D721Med (cell line): ENCODE results near the gene TTBK2.

Experiments
- DNase-seq: peaks from one replicate; pipeline ENCODE4 v3.0.0; 2011; ENCODE audit warnings: low spot score; ENCODE audit not compliant: insufficient read length
- FAIRE-seq: peaks from 2 replicates; lab custom pipeline; 2011; peaks lifted over from hg19 to GRCh38; lab: Jason Lieb, UNC
- CTCF ChIP-seq: IDR thresholded peaks from 2 replicates; pipeline ENCODE4 v1.5.1; 2012; ENCODE audit warnings: mild to moderate bottlenecking, control low read depth; ENCODE audit not compliant: insufficient read depth; ENCODE audit errors: missing control alignments

The TTBK2 gene

GRCh38 chr15:42728972-42729371 lies 191.6 kb downstream of the TTBK2 start:
- no peak for TF ChIP-seq CTCF
- FAIRE-seq (no peak), DNase-seq (no peak)

GRCh38 chr15:42728560-42728959 lies 192.0 kb downstream of the TTBK2 start:
- no peak for TF ChIP-seq CTCF
- FAIRE-seq, result no peak
- DNase-seq, result no peak

DNA sequence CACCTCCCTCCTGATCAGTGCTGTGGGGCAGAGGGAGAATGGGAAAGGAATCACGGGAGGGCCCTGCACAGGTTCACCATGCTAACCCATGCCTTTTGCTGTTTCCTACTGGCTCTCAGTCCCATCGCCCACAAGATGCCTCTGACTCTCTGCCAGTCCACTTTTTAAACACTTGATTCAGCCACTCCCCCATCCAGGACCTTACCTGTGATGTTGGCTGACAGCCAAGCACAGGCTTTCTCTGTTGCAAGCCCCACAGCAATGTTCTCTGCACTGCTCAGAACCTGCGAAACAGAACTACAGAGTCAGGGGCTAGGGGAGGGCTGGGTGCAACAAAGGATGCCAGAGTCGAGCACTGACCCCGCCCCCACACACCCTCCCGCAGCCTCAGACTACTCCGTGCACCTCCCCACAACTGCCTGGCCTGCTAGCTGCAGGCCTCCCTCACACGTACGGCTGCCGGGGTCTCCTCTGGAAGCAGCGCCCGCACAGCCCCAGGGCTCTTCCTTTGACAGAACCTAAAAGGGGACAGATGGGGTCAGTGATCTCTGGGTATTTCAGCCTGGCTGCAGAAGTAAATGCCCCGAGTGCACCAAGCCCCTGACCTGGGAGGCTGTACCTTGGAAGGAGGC lies 192.7 kb downstream of the TTBK2 start:
- TF ChIP-seq CTCF, result no peak
- no peak for DNase-seq
- no peak for FAIRE-seq

DNA sequence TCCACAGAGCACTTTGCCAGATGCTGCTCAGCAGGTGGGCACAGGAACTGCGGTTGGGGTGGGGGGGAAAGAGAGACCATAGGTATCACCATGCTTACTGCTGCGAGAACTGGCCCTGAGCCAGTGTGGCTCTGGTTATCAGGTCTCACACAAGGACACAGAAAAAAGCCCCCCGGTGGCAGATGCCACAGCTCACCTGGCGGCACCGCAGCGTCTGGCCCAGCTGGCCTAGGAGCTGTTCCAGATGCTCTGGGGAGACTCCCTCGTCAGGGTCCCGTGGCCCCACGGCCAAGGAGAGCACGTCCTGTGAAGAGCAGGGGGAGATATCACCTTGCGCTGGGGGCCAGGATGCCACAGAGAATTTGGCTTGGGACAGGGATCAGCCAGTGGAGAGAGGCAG lies 194.5 kb downstream of the TTBK2 start:
- no peak for TF ChIP-seq CTCF
- FAIRE-seq (no peak), DNase-seq (no peak)

DNA sequence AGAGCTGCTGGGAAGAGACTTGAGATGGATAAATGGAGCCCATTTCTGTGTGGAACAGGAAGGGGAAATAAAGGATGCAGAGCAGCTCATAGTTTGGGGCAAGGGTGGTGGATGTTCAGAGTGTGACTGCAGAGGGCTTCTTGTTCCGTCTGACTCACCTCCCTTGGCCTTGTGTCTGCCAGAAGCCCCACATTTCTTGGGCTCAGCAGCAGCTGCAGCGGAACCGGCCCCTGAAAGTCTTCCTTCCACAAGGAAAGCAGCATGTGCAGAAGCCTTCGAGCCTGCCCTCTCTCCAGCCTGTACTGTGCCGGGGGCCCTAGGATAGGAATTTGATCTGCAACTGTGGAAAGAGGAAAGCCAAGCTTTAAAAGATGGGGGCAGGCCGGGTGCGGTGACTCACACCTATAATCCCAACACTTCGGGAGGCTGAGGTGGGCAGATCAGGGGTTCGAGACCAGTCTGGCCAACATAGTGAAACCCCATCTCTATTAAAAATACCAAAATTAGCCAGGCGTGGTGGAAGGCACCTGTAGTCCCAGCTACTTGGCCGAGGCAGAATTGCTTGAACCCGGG lies 195.2 kb downstream of the TTBK2 start:
- no peak for DNase-seq
- no peak for TF ChIP-seq CTCF
- FAIRE-seq, result no peak

DNA sequence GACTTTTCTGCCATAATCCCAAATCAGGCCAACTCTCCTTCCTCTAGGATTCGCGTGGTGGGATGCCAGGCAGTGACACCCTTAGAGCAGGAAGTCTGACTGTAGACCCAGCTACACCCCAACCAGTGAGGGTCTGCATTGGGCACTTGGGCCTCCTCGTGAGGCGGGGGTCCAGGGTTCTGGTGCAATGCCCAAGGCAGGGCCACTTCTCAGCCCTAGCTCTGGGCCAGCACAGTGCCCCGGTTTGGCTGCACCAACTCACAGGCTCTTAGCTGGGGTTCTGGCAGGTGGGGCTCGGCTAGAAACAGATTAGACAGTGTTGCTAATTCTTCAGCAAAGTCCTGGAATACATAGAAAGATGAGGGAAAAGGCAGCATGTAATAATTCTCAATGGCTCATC lies 196.3 kb downstream of the TTBK2 start:
- FAIRE-seq, result no peak
- DNase-seq, result no peak
- TF ChIP-seq CTCF, result no peak

DNA sequence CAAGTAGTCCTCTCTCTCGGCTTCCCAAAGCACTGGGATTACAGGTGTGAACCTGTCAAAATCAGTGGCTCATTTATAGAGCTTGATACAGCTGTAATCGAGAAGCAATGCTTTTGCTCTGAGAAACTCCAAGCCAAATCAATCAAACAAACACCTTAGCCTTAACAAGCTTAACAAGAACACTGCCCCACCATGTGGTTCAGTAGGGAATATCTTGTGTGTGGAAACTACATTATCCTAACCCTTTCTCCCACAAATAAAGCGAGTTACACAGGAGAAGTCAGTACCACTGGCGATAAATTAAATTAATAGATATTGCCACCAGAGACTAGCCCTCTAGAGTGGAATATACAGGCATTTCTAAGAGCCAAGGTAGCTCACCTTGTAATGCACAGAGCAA lies 197.5 kb downstream of the TTBK2 start:
- FAIRE-seq (no peak), DNase-seq (no peak)
- TF ChIP-seq CTCF, result no peak
